ENCODE measurements around the gene FAM174B. TPM values are rescaled to one million over a fixed set of nuclear protein-coding genes. Genes with fewer than 3 reads are reported as not detected.
A peak's percentile ranks its signal among the peaks of the same experiment; 100 is the strongest.

Gene FAM174B
- total and polyA plus RNA-seq, 2 donors from 2014 or later = 9.8 to 13.8 TPM

GRCh38 chr15:92645731-92646130 lies 9.8 kb downstream of the FAM174B start:
- no peak for TF ChIP-seq CTCF (IDR thresholded peaks at IDR 0.05; ENCODE audit: borderline replicate concordance, extremely low read depth, insufficient read depth)
- no peak overlapping the region for H3K4me3 ChIP-seq (ENCODE audit: low read length in 3 of 3)
- DNase-seq (peak in 1 of 5 donors; percentile 20), FAIRE-seq (no peak)
- H3K27me3 ChIP-seq (ENCODE audit: control insufficient read depth, insufficient read depth, low read length) = no peaks in the 10 kb centered on the region
- H3K9ac ChIP-seq (ENCODE audit: low read length in 3 of 3) = no peak overlapping the region
- H3K9me3 ChIP-seq (ENCODE audit: control insufficient read depth in 2 of 3, insufficient read depth in 1 of 3, low read length in 3 of 3) = no peaks in the 10 kb centered on the region
- peaks cover 0 to 10% (median 0%) of the 10 kb centered on the region in 3 donors for H3K4me1 ChIP-seq (ENCODE audit: control insufficient read depth in 2 of 3, insufficient read depth in 2 of 3, low read depth in 1 of 3, low read length in 3 of 3)
- H3K36me3 ChIP-seq (ENCODE audit: control insufficient read depth in 2 of 3, insufficient read depth in 3 of 3, low read length in 3 of 3) = no peaks in the 10 kb centered on the region
- intact Hi-C loops (cut with DNase I) = no loop called here
- H3K27ac ChIP-seq (ENCODE audit: low read depth in 2 of 2, low read length in 2 of 2) = peak overlapping the region in 1 of 2 donors; percentile 32

GRCh38 chr15:92645051-92645631 lies 10.4 kb downstream of the FAM174B start:
- intact Hi-C loops (cut with DNase I) = no loop called here
- Histone ChIP-seq H3K36me3 (ENCODE audit: control insufficient read depth in 2 of 3, insufficient read depth in 3 of 3, low read length in 3 of 3) (no peaks in the 10 kb centered on the region), H3K4me3 (ENCODE audit: low read length in 3 of 3) (no peak overlapping the region), H3K4me1 (ENCODE audit: control insufficient read depth in 2 of 3, insufficient read depth in 2 of 3, low read depth in 1 of 3, low read length in 3 of 3) (peaks cover 0 to 10% (median 0%) of the 10 kb centered on the region in 3 donors), H3K9ac (ENCODE audit: low read length in 3 of 3) (no peak overlapping the region), H3K9me3 (ENCODE audit: control insufficient read depth in 2 of 3, insufficient read depth in 1 of 3, low read length in 3 of 3) (no peaks in the 10 kb centered on the region), H3K27ac (ENCODE audit: low read depth in 2 of 2, low read length in 2 of 2) (no peak overlapping the region), H3K27me3 (ENCODE audit: control insufficient read depth, insufficient read depth, low read length) (no peaks in the 10 kb centered on the region)
- FAIRE-seq (no peak), DNase-seq (peak in 2 of 5 donors; percentile 76 to 79)
- no peak for TF ChIP-seq CTCF (IDR thresholded peaks at IDR 0.05; ENCODE audit: borderline replicate concordance, extremely low read depth, insufficient read depth)

- H3K4me3 ChIP-seq (ENCODE audit: low read length in 3 of 3) = no peak overlapping the region
- no peak overlapping the region for H3K27ac ChIP-seq (ENCODE audit: low read depth in 2 of 2, low read length in 2 of 2)
- H3K36me3 ChIP-seq (ENCODE audit: control insufficient read depth in 2 of 3, insufficient read depth in 3 of 3, low read length in 3 of 3) = no peaks in the 10 kb centered on the region
- H3K27me3 ChIP-seq (ENCODE audit: control insufficient read depth, insufficient read depth, low read length) = no peaks in the 10 kb centered on the region
- peak in 2 of 5 donors; percentile 1 to 16 for DNase-seq
- no peak overlapping the region for H3K9ac ChIP-seq (ENCODE audit: low read length in 3 of 3)
- intact Hi-C loops (cut with DNase I) = no loop called here
- no peak for TF ChIP-seq CTCF (IDR thresholded peaks at IDR 0.05; ENCODE audit: borderline replicate concordance, extremely low read depth, insufficient read depth)
- no peak for FAIRE-seq
- no peaks in the 10 kb centered on the region for H3K9me3 ChIP-seq (ENCODE audit: control insufficient read depth in 2 of 3, insufficient read depth in 1 of 3, low read length in 3 of 3)
- peaks cover 0 to 10% (median 0%) of the 10 kb centered on the region in 3 donors for H3K4me1 ChIP-seq (ENCODE audit: control insufficient read depth in 2 of 3, insufficient read depth in 2 of 3, low read depth in 1 of 3, low read length in 3 of 3)
Measured at GRCh38 chr15:92643849-92644815, 11.4 kb downstream of the FAM174B start.
